DMS79 (cell line): ENCODE measurements around the gene SLC45A3.

Experiments
- DNase-seq: peaks from one replicate; lab custom pipeline; 2025; lab: John Stamatoyannopoulos, UW

Gene SLC45A3

DNA sequence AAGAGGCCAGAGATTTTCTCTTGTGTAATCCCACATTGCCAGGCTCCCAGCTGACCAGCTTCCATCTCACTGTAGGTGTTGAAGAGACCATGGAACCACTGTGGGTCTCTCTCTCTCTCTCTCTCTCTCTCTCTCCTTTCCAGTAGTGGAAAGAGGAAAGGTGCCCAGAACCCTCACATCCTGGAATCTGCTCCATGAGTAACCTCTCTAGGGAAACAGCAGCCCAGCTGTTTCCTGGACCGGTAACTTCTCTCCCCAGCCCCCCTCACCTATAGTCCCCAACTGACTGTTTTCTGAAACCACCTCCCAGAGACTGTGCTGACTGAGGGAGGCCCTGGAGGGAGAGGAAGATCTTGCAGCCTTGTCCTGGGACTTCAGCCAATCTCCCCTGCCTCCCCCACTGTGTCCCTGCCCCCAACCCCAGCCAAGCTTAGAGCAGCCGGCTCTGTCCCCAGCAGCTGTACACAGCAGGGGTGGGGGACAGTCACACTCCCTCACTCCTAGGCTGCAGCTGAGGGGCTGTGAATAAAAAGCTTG, 20.6 kb upstream of the SLC45A3 start:
- DNase-seq = no peak

DNA sequence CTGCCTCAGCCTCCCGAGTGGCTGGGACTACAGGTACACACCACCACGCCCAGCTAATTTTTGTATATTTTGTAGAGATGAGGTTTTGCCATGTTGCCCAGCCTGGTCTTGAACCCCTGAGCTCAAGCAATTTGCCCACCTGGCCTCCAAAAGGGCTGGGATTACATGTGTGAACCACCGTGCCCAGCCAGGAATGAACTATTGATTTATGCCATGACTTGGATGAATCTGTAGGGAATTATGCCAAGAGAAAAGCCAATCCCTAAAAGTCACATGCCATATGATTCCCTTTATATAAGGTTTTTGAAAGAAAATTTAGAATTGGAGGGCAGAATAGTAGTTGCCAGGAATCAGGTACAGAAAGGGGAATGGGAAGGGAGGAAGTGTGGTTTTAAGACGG, 19.1 kb upstream of the SLC45A3 start:
- DNase-seq = no peak

DNA sequence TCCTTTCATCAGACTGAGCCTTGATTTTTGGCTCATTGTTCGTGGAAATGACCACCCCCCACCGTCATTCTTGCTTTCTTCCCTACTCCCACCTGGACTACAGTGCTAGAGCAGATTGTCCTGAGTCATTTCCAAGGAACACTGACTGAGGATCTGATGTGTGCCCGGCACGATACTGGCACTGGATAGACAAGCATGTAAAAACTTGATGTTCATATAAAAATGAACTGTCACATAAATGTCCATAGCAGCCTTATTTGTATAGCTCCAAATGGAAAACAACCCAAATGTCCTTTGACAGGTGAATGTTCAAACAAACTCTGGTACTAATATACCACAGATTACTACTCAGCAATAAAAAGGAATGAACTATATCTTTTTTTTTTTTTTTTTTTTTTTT, 18.6 kb upstream of the SLC45A3 start:
- DNase-seq = no peak

DNA sequence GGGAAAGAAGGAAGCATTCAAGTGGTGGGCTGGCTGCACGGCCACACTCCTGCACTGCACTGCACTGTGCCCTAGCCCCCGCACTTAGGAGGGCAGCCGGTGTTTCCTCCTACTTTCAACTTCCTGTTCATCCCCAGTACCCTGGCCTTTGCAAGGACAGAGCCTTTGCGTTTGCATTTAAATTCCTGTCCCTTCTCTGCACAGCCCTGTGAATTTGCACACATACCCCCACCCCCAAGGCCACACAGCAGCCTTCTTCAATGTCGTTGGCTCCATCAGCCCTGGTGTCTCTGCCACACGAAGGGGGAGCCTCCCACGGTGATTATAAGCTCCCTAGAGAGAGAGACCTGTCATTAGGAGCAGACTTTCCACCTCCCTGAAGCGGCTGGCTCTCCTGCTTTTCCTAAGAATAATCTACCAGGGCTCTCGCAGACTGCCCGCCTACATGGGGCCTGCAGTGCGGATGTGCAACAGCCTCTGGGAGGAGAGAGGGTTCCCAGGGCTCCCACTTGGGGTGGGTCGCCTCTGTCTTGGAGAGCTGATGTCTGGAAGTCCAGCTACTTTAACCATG, 13.2 kb upstream of the SLC45A3 start:
- DNase-seq = no peak

DNA sequence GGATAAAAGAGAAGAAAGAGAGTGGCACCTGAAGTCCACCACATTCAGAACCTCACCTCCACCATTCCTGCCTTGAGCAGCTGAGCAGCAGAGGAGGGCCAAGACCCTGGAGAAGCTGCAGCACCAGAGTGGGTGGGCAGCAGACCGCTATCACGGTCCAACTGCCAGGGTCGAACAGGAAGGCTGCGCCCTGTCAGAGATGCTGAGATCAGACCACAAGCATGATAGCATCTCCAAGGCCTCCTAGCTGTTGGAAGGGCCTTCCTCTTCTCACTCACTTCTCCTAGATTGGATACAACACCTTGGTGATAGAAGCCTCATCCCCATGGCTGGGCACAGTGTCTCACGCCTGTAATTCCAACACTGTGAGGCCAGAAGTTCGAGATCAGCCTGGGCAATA, 12.1 kb upstream of the SLC45A3 start:
- no peak for DNase-seq

DNA sequence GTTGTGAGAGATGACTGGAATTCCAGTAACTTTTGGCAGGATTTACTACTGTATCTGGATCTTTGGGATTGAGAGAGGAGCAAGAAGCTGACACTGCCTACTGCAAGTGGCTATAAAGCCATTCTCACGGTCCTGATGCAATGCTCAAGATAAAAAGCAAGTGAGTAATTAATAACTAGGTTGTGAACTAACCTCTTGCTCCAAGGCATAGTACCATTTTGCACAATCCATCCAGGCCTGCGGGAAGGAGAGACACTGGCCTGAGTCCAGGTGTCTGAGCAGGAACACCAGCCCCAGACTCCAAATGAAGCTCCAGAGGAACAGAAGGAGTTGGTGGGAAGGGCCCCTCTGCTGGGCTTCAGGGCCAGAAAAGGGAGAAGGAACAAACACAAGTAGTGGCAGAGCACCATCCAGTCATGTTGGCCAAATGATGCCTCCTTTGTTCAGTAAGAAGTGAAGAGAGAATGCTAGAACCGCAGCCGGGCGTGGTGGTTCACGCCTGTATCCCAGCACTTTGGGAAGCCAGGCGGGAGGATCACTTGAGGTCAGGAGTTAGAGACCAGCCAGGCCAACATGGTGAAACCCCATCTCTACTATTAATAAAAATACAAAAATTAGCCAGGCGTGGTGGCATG, 9.9 kb upstream of the SLC45A3 start:
- no peak for DNase-seq

DNA sequence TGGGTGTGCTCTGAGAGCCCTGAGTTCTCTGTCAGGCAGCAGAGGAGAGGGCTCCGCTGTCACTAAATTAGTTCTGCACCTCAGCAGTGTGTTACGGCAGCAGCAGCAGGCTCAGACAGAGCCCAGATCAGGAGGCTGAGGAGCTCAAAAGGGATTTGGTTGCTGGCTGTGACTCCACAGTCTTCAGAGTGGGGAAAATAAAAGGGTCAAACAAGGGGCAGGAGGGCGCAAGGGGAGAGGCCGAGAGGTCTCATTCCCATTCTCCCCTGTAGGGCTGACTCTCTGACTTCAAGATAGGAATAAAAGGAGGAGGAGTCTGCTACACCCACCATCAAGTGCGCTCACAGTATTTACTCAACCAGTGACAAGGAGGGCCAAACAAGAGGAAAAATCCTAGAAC, 9.2 kb upstream of the SLC45A3 start:
- DNase-seq = no peak

DNA sequence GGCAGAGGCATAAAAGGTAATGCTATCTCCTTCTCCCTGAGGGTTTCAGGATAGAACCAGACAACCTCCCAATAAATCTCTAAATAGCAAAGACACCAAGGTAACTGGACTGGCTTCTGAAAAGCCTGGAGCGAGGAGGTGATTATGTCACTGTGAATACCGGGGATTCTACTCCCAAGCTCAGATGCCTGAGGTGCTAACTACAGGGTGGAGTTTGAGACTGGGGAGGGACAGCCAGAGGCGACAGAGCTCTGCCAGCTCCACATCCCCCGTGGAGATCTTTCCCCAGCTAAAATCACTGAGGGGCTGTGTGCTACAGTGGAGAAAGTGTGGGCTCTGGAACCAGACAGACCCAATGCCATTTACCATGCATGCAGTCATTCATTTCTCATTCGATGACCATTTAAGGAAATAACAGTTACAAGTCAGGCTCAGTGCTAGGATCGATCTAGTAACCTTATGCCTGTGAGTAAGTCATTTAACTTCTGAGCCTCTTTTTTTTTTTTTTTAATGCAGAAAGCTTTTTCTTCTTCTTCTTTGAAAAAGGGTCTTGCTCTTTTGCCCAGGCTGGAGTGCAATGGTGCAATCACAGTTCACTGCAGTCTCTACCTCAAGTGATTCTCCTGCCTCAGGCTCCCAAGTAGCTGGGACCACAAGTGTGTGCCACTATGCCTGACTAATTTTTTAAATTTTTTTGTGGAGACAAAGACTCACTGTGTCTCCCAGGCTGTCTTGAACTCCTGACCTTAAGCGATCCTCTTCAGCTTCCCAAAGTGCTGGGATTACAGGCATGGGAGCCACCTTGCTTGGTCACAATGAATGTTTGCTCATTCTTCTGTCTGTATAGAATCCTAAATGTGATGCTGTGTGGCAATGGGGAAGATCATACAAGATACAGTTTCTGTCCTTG, 8.1 kb upstream of the SLC45A3 start:
- DNase-seq = no peak

DNA sequence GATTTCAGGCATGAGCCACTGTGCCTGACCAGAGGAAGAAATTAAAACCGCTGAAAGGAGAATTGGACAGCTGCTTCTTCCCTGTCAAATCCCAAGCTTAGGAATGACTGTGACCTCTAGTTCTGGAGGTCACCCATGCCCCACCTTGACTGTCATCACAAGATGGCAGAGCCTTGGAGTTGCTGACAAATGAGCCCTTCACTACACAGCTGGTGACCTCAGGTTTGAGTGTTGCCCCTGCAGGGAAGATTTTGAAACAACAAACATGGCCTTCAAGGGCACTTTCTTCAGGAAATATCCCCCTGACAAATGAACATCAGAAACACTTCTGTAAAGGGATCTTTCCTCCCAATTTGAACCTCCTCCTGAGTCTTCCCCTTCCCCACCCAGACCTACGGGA, 6.9 kb upstream of the SLC45A3 start:
- no peak for DNase-seq

DNA sequence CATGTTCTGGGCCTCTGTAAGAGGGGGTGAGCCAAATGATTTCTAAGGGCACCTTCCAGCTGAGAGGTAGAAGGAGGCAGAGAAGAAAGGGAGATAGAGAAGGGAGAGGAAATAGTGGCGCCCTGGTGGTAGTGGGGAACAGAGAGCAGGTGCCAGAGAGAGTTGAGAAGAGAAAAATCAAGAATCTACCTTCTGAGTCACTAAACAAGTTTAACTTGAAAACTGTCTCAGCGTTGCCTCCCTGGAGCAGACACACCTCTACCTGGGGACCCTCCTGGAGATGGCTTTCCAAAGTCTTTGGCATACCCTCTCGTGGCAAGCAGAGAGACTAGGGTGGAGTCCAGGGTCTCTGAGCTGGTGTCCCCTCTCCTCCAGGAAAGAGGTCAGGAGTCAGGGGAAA, 1.1 kb upstream of the SLC45A3 start:
- DNase-seq = no peak

DNA sequence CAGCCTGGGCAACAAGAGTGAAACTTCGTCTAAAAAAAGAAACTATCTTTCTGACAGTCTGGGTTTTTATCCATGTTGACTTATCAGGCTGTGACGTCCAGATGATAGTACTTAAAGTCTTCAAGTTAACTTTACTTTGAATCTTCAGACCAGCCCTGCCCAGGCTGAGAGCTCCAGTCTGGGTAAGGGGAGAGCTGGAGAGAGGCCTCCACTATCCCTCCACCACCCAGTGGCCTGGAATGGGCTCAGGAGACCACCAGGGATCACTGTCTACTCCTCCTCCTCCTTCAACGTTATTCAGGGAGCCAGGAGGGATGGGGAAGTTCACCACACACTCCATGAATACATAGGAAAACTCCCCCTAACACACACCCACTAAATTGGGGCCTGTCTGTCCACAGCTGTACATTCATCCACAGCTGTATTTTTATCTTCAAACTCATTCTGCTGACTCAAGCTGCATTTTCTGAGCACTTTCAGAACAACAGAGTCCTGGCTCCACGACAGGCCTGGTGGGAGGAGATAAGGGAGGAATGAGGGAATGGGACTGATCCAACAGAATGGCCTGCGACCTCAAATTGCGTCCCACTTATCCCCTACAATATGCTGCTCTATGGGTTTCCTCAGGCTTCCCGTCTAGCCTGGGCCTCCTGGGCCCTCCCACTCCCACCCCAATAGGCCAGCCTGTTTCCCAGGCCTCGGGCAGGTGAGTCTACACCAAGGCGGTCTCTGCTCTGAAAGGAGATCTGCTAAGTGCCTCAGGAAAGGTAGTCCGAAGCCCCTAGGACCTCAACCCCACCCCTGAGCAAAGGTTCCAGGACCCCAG, 1.8 kb downstream of the SLC45A3 start:
- no peak for DNase-seq

DNA sequence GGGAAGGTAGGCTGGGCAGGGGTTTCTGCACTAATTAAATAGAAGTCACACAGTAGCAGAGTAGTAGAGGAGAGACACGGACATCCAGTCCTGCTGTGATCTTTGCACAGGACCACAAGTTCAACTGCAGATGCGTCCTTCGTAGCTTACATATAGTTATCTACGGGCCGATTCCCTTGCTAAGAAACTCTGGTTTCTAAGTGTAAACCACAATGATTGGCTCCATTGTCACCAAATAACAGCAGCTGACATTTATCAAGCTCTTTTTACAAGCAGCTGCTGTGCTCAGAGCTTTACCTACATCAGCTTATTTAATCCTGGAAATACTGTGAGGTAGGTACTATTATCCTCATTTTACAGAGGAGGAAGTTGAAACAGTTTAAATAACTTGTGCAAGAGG, 3.1 kb downstream of the SLC45A3 start:
- no peak for DNase-seq

DNA sequence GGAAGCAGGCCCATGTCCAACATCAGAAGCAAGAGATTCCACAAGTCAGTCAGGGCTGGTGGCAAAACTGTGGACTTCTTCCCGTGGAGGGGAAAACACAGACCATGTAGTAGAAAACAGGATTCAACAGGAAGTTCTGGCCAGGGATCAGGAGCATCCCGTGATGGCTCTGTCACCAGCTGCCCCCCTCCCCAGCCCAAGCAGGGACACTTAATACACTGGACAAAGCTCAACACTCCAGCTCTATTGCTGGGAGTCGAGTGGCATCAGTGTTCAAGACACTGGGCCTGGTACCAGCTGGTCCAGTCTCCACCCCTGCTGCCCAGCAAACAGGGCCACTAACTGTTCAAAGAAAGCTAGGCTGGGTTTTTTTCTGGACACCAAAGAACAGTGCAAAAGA, 3.7 kb downstream of the SLC45A3 start:
- DNase-seq = no peak

DNA sequence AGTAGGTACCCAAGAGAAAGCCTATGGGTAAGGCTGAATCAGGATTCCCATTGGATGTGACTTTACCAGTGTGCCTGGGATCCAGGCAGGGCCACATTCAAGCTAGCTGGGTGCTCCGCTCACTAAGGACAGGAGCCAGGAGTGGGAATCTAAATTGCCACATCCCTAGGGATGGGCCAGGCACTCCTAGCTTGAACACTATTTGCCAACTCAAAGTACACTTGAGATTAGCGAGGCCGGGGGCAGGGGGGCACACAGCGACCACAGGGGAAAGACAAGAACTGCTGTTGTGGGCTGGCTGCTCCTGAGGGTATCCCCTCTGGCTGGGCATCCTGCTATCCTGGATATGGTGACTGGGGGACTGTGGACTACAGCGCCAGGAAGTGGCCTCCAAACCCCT, 4.3 kb downstream of the SLC45A3 start:
- DNase-seq = no peak

DNA sequence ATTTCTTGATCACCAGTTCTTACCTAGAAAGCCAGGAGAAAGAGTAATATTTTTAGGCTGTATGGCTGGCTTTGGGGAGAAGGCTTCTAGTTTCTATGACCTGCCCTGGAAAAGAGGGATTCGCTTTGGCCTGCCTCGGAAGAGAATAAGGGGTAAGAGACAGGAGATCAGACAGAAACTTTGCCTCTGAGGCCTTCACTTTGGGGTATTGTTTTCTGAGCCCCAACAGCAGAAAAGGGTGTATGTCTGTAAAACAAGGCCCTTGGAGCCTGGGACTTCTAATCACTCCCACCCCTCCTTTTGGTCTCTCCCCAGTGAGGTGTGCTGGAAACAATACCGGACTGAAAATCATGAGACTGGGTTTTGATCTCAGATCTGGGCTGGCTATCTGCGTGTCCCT, 5.1 kb downstream of the SLC45A3 start:
- no peak for DNase-seq

DNA sequence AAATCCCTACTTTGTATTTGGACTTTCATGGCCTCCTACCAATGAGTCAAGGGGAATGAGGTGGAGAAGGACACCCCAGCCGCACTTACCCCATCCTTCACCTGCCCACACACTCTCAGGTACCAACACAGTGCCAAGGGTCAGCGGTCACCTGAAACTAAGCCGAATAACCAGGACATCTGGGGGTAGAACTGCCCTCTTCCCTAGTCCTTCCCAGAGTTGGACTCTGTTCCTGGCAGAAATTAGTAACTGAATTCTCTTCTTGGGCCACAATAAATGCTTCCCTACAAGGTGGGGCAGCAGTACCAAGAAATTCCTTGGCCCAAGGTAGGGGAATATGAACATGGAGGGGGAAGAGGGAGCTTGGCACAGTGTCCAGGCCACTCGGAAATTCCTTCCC, 7.3 kb downstream of the SLC45A3 start:
- no peak for DNase-seq

DNA sequence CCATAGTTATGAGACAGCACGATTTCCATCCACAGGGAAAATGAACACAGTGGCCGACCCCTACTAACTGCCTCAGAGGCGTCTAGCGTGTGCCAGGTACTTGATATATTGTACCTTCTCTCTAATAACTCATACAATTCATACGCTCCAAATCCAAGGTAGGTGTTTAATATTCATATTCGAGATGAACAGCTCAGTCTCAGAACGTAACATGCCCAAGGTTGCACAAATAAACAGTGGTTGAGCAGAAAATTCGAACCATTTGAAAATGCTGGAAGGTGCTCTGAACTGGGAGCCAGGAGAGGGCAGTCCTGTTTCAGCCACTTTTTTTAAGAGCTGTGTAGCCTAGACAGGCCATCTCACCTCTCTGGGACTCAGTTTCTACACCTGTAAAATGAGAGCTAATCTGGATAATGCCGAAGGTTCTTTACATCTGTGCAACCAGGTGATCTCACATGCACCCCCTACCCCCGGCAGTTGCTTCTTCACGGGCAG, 7.9 kb downstream of the SLC45A3 start:
- no peak for DNase-seq

DNA sequence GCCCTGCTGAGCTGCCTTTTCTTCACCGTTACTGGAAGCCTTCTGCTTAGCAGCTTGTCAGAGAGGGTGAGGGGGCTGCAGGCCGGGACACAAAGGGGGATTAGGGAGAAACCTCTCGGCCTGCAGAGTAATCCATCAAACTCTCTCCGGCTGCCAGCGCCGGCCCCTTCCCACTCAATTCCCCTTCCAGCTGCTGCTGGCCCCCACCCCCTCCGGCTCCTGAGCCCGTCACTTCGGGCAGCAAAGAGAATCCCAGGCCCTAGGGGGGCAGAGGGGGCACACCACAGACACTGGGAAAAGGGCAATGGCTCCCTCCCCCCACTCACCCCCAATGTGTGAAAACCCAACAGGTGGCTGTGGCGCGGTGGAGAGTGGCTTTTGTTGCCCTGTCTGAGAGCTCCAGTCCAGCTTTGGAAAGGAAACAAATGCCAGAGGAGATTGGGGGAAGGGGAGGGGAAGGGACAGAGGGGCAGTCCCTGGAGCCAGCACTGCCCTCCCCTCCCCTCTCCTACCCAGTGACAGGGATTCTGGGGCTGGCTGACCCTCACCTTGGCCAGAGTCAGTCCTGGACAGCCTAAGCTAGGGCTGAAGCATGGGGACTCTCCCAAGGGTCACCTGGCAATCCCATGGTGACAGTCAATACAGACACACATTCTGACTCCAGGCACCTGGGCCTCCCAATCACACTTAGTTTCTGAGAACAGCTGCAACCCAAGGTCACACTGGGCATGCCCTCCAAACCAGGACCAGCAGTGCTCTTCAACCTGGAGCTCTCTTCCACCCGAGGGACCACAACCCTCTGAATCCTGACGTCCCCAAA, 9.5 kb downstream of the SLC45A3 start:
- DNase-seq = no peak

DNA sequence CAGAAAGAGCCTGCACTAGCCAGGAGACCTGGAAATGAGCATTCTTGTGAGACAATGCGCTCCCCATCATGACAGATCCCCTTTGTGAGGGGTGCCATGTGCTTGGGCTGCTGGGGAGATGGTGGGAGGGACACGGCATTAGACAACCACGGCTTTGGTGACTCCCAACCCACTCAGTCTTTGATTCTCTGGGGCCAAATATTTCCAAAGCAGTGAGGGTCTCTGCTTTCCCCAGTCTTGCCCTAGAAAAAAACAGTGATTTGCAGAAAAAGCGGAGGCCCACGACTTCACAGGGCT, 10.2 kb downstream of the SLC45A3 start:
- no peak for DNase-seq

DNA sequence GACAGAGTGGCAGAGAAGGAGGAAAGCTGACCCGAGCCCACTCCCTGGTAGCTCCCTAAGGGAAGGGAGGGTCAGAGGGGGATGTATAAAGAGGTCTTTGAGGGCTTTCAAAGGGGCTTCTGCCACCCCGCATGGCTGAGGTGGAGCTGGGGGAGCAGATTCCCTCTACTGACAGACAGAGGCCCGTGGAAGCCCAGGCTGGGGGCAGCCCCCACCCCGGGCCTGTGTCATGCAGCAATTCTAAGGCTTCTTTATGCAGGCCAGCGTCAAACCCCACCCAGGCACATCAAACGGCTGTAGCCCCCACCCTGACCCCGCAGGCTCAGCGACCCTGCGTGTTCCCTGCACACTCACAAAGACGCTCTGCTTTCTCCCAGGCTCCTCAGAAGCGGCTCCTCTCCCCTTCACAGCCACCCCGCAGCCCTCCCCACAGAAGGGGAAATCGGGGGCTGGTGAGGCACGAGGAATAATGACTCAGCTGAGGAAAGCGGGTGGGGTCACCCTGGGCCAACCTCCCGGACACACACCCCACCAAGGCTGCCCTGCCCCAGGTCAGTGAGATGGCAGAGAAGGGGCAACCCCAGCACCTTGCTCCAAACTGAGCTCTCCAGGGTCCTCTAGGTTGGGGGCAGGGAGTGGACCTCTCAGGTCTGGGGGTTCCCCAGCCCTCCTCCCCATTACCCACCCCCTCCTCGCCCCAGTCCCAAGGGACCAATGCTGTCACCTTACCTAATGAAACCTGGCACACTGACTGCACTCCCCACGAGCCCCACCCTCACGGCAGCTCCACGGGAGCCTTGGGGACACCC, 10.8 kb downstream of the SLC45A3 start:
- DNase-seq = no peak

DNA sequence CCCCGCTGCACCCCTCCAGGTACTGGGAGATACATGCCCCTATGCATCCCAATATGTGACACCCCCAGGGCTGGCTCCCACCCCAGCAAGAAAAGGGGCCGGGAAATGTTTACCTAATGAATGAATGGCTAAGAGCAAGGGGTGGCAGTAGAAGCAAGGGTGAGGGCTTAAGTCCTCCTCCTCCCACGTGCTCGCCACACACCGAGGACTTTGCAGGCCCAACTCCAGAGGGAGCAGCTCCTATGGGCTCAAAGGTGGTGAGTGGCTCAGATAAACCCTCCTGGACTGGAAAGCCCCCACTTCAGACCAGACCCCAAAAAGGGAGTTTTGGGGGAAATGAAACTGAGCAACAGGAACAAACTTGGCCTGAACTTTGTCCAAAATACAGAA, 11.4 kb downstream of the SLC45A3 start:
- no peak for DNase-seq
